ENCODE data around the gene SLC27A2. TPM values are rescaled to one million over a fixed set of nuclear protein-coding genes. Genes with fewer than 3 reads are reported as not detected.
"Not testable (repeated sequence)": the region's sequence is repeated elsewhere in the genome, so short reads cannot be mapped to it uniquely, and the experiment has no call there.

SLC27A2 gene
- total RNA-seq, 2 donors from 2014 or later, result 2.2 TPM; not detected in 1

DNA sequence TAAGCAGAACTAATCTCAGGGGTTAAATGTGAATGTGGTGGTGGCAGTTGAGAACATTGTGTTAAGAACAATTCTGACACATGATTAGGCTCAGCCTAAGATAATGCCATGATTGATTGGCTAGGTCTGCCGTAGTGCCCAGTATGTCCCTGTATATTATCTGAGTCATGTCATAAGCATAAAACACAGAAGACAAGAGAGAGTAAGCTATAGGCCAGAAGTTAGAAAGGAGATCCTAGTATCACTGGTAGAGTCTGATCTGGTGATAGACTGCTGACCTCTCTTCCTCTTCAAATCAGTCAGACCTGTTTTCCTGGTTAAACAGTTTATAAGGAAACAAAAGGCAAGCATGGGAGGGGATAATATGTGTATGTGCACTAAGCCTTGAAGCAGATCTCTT is 32.9 kb upstream of the SLC27A2 start:
- DNase-seq (ENCODE audit: low spot score), result no peak
- H3K9me3 ChIP-seq, result no peaks in the 10 kb centered on the region
- no peak overlapping the region for H3K4me3 ChIP-seq
- TF ChIP-seq, protein P1, sequence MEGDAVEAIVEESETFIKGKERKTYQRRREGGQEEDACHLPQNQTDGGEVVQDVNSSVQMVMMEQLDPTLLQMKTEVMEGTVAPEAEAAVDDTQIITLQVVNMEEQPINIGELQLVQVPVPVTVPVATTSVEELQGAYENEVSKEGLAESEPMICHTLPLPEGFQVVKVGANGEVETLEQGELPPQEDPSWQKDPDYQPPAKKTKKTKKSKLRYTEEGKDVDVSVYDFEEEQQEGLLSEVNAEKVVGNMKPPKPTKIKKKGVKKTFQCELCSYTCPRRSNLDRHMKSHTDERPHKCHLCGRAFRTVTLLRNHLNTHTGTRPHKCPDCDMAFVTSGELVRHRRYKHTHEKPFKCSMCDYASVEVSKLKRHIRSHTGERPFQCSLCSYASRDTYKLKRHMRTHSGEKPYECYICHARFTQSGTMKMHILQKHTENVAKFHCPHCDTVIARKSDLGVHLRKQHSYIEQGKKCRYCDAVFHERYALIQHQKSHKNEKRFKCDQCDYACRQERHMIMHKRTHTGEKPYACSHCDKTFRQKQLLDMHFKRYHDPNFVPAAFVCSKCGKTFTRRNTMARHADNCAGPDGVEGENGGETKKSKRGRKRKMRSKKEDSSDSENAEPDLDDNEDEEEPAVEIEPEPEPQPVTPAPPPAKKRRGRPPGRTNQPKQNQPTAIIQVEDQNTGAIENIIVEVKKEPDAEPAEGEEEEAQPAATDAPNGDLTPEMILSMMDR (IDR thresholded peaks at IDR 0.05), result no peak
- H3K27me3 ChIP-seq (replicated peaks; ENCODE audit: insufficient read depth), result no peaks in the 10 kb centered on the region
- no peak for ATAC-seq (ENCODE audit: insufficient number of reproducible peaks, low FRiP score, low read depth)
- no peak overlapping the region for H3K27ac ChIP-seq
- no peaks in the 10 kb centered on the region for H3K4me1 ChIP-seq (ENCODE audit: control insufficient read depth in 1 of 2, low read depth in 2 of 2)
- H3K36me3 ChIP-seq, result no peaks in the 10 kb centered on the region

GRCh38 chr15:50150349-50150748 is 31.6 kb upstream of the SLC27A2 start:
- ATAC-seq (ENCODE audit: insufficient number of reproducible peaks, low FRiP score, low read depth), result no peak
- no peak overlapping the region for H3K27ac ChIP-seq

GRCh38 chr15:50150851-50151250 is 31.1 kb upstream of the SLC27A2 start:
- Histone ChIP-seq H3K9me3 (no peaks in the 10 kb centered on the region), H3K27me3 (replicated peaks; ENCODE audit: insufficient read depth) (no peaks in the 10 kb centered on the region), H3K36me3 (no peaks in the 10 kb centered on the region), H3K4me1 (ENCODE audit: control insufficient read depth in 1 of 2, low read depth in 2 of 2) (no peaks in the 10 kb centered on the region), H3K27ac (no peak overlapping the region), H3K4me3 (no peak overlapping the region)
- TF ChIP-seq, protein P1 (IDR thresholded peaks at IDR 0.05), result no peak
- ATAC-seq (ENCODE audit: insufficient number of reproducible peaks, low FRiP score, low read depth) (no peak), DNase-seq (ENCODE audit: low spot score) (no peak)

More at GRCh38 chr15:50150349-50150748, 31.6 kb upstream of the SLC27A2 start:
- Histone ChIP-seq H3K4me1 (ENCODE audit: control insufficient read depth in 1 of 2, low read depth in 2 of 2) (no peaks in the 10 kb centered on the region), H3K9me3 (no peaks in the 10 kb centered on the region), H3K27me3 (replicated peaks; ENCODE audit: insufficient read depth) (no peaks in the 10 kb centered on the region), H3K4me3 (no peak overlapping the region), H3K36me3 (no peaks in the 10 kb centered on the region)
- TF ChIP-seq, protein P1 (IDR thresholded peaks at IDR 0.05), result no peak
- DNase-seq (ENCODE audit: low spot score), result no peak

- Histone ChIP-seq H3K27ac (no peak overlapping the region), H3K4me3 (no peak overlapping the region), H3K36me3 (no peaks in the 10 kb centered on the region), H3K4me1 (ENCODE audit: control insufficient read depth in 1 of 2, low read depth in 2 of 2) (no peaks in the 10 kb centered on the region), H3K27me3 (replicated peaks; ENCODE audit: insufficient read depth) (no peaks in the 10 kb centered on the region), H3K9me3 (no peaks in the 10 kb centered on the region)
- TF ChIP-seq, protein P1 (IDR thresholded peaks at IDR 0.05), result no peak
- DNase-seq (ENCODE audit: low spot score) (no peak), ATAC-seq (ENCODE audit: insufficient number of reproducible peaks, low FRiP score, low read depth) (no peak)
Measured at GRCh38 chr15:50151476-50151875, 30.5 kb upstream of the SLC27A2 start.

DNA sequence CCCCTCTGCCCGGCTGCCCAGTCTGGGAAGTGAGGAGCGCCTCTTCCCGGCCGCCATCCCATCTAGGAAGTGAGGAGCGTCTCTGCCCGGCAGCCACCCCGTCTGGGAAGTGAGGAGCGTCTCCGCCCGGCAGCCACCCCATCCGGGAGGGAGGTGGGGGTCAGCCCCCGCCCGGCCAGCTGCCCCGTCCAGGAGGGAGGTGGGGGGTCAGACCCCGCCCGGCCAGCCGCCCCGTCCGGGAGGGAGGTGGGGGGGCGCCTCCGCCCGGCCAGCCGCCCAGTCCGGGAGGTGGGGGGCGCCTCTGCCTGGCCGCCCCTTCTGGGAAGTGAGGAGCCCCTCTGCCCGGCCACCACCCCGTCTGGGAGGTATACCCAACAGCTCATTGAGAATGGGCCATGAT is 23.8 kb upstream of the SLC27A2 start:
- H3K27ac ChIP-seq; ATAC-seq (ENCODE audit: insufficient number of reproducible peaks, low FRiP score, low read depth); H3K4me1 ChIP-seq (ENCODE audit: control insufficient read depth in 1 of 2, low read depth in 2 of 2); DNase-seq (ENCODE audit: low spot score); H3K36me3 ChIP-seq; H3K27me3 ChIP-seq (replicated peaks; ENCODE audit: insufficient read depth); H3K9me3 ChIP-seq; H3K4me3 ChIP-seq: not testable (repeated sequence)

DNA sequence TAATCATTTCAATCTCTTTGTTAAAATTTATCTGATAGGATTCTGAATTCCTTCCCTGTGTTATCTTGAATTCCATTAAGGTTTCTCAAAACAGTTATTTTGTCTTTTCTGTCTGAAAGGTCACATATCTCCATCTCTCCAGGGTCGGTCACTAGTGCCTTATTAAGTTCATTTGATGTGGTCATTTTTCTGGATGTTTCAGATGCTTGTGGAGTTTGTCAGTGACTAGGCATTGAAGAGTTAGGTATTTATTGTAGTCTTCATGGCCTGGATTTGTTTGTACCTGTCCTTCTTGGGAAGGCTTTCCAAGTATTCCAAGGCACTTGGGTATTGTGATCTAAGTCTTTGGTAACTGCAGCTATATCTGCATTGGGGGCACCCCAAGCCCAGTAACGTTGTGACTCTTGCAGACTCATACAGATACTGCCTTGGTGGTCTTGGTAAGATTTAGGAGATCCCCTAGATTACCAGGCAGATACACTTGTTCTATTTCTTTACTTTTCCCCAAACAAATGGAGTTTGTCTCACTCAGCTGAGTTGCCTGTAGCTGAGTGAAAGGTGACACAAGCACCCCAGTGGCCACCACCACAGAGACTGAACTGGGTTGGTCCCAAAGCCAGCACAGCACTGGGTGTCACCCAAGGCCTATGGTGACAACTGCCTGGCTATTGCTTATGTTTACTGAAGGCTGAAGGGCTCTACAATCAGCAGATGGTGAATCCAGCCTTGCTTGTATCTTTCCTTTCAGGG is 18.9 kb upstream of the SLC27A2 start:
- H3K4me1 ChIP-seq (ENCODE audit: control insufficient read depth in 1 of 2, low read depth in 2 of 2), result no peaks in the 10 kb centered on the region
- TF ChIP-seq, protein P1 (IDR thresholded peaks at IDR 0.05), result no peak
- H3K27me3 ChIP-seq (replicated peaks; ENCODE audit: insufficient read depth), result no peaks in the 10 kb centered on the region
- no peak overlapping the region for H3K27ac ChIP-seq
- no peak overlapping the region for H3K4me3 ChIP-seq
- no peak for DNase-seq (ENCODE audit: low spot score)
- H3K9me3 ChIP-seq, result no peaks in the 10 kb centered on the region
- no peaks in the 10 kb centered on the region for H3K36me3 ChIP-seq
- no peak for ATAC-seq (ENCODE audit: insufficient number of reproducible peaks, low FRiP score, low read depth)
